GM19324 (cell line): ENCODE data around the gene CDC14A.
A peak's percentile ranks its signal among the peaks of the same experiment; 100 is the strongest.
"Not testable (repeated sequence)": the region's sequence is repeated elsewhere in the genome, so short reads cannot be mapped to it uniquely, and the experiment has no call there.

ENCODE experiments used
- ATAC-seq: cut with Tn5 transposase; IDR thresholded peaks from one replicate; pipeline ENCODE4 v1.9.1; 2021; ENCODE audit warnings: mild to moderate bottlenecking, moderate library complexity; ENCODE audit not compliant: unreplicated experiment, low FRiP score

The CDC14A gene

GRCh38 chr1:100395913-100396312 lies 43.6 kb downstream of the CDC14A start:
- ATAC-seq, result no peak

- no peak for ATAC-seq
Observed at GRCh38 chr1:100396651-100397050, 44.3 kb downstream of the CDC14A start.

- no peak for ATAC-seq
Observed at GRCh38 chr1:100397681-100398080, 45.4 kb downstream of the CDC14A start.

DNA sequence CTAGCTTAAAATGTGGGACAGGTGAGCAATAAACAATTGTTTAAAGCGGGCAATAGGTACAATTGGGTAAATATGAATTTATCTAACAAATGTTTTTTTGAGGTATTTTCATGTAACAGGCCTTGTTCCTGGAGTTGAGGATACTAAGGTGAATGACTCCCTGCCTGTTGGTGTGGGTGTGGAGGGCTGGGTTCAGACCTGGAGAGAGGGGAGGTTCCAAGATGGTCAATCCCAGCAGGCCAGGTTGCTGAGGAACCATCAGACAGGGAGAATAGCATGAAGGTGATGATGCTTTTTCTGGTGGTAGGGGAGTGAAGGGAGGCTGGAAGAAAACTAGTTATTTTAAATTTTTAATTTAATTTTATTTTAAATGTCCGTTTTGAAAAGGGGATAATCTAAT lies 46.3 kb downstream of the CDC14A start:
- no peak for ATAC-seq

- ATAC-seq, result no peak
Observed at GRCh38 chr1:100400404-100400803, 48.1 kb downstream of the CDC14A start.

GRCh38 chr1:100404821-100405220 lies 52.5 kb downstream of the CDC14A start:
- no peak for ATAC-seq

DNA sequence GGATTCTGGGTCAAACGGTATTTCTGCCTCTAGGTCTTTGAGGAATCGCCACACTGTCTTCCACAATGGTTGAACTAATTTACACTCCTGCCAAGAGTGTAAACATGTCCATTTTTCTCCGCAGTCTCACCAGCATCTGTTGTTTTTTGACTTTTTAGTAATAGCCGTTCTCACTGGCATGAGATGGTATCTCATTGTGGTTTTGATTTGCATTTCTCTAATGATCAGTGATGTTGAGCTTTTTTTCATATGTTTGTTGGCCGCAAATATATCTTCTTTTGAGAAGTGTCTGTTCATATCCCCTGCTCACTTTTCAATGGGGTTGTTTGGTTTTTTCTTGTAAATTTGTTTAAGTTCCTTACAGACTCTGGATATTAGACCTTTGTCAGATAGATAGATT lies 53.6 kb downstream of the CDC14A start:
- not testable (repeated sequence) for ATAC-seq

DNA sequence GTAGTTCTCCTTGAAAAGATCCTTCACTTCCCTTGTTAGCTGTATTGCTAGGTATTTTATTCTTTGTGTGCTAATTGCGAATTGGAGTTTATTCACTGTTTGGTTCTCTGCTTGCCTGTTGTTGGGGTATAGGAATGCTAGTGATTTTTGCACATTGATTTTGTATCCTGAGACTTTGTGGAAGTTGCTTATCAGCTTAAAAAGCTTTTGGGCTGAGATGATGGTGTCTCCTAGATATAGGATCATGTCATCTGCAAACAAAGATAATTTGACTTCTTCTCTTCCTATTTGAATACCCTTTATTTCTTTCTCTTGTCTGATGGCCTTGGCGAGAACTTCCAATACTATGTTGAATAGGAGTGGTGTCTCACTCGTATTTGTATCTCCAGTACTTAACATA lies 55.1 kb downstream of the CDC14A start:
- ATAC-seq, result not testable (repeated sequence)

GRCh38 chr1:100411019-100411418 lies 58.7 kb downstream of the CDC14A start:
- no peak for ATAC-seq

GRCh38 chr1:100411574-100411973 lies 59.3 kb downstream of the CDC14A start:
- no peak for ATAC-seq

DNA sequence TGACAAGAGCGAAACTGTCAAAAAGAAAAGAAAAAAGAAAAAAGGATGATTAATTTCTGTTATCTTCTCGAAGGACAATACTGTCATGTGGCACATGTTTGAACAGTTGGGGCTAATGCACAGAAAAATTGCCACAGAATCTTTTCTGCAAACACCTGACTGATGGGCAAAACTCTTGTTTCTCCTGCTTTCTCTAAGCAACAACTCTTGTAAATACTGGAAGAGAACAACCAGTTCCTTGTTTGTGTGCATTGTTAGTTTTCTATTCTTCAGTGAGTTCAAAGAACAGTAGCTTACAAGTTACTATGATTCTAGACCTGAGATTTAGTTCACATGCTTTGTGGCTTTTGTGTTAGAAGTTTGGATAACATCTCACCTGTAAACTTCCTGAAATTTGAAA lies 60.7 kb downstream of the CDC14A start:
- no peak for ATAC-seq

DNA sequence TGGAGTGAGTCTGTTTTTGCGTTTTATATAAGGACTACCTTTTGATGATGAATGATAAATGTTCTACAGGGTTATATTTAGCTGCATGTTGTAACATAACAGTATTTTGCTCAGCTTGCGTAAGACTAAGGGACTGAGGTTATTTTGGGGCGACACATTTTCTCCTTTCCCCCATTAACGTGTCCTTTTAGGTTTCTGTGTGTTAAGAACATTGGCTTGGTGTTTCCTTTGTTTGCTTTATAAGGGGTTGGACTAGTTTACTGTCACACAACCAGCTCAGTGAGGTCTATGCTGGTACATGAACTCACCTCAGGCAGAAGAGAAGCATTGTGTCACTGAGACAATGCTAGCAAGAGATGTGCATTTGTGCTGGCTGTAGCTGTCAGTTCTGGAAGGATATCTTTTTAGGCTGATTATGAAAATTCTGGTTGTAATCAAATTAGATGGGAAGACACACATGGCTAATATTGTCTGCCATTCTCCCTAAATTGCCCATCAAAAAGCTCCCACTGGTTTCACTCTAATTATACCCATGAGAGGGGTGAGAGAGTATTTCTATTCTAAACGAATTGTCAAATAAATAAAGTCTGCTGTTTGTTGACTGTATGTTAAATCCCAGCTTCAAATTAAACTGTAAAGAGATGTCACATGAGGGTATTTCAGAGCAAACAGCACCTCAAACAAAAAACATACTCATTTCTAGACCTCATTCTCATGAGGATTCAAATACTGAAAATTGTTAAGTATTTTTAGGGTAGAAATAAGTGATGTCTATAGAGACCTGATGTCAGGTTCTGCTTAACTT lies 62.6 kb downstream of the CDC14A start:
- ATAC-seq, result no peak

DNA sequence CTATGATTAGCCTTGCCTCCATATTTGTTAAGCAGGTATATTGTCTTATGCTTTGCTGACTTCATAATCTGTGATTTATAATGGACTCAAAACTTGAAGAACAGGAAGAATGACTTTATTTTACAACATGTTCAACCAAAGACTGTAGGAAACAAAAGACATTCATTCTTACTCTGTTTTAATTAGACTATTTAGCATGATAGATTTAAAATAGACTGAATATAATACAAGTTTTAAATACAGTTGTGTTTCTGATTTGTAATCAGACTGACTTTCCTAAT lies 63.1 kb downstream of the CDC14A start:
- ATAC-seq, result no peak

- no peak for ATAC-seq
Observed at GRCh38 chr1:100419072-100419471, 66.8 kb downstream of the CDC14A start.

GRCh38 chr1:100422065-100422464 lies 69.8 kb downstream of the CDC14A start:
- no peak for ATAC-seq

DNA sequence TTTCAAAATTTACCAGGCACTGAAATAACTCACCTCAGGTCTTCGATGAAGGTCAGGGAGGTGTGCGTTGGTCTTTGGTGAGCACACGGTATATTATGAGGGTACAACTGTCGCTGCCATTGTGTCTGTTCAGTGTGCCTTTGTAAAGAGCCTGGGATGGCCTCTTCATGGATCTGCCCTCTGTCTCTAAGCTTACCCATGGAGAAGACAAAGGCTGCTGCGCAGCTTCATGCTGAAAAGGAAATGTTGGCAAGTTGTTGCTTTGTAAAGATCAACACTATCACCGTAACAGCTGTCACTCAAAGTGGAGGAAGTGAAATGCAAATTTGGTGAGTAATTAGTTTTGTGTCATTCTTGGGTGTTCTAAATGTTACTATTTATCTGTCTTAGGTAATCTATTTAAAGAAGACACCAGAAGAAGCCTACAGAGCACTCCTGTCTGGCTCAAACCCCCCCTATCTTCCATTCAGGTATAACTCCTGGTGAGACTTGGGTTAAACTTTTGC lies 71.6 kb downstream of the CDC14A start:
- ATAC-seq, result peak; percentile 87

GRCh38 chr1:100428160-100428559 lies 75.9 kb downstream of the CDC14A start:
- ATAC-seq, result no peak

DNA sequence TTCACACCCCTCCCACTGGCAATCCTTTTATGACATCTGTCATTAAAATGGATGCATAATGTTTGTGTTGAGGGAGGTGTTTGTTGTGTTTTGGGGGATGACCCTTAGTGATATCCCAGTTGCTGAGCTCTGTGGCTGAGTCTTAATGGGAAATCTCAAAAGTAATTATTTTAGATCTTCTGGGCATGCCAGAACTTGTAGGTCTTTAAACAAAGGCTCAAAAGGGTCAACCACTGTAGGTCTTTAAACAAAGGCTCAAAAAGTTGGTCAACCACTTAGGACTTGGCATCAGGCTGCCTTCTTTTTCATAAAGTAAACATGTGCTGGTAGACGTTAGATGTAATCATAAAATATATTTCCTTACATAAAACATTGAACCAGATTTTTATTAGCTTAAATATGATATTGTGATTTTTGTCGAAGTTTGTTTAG lies 78.0 kb downstream of the CDC14A start:
- no peak for ATAC-seq

DNA sequence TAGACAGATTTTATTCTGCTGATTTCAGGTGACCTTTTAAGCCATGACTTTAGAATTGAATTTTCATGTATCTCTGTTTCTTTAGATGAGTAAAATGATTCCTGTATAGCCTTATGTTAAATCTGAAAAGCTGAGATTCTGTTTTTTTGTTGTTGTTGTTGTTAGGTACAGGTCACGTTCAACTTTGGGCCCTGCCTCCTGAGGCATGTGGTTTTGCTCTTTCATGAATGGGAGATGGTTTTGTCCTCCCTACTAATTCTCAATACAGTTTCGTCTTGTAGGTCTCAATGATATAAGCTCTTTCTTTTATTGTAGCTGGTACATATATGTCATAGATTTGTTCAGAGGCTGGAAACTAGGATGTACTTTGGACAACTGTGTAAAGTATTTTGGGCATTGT lies 79.6 kb downstream of the CDC14A start:
- ATAC-seq, result no peak

DNA sequence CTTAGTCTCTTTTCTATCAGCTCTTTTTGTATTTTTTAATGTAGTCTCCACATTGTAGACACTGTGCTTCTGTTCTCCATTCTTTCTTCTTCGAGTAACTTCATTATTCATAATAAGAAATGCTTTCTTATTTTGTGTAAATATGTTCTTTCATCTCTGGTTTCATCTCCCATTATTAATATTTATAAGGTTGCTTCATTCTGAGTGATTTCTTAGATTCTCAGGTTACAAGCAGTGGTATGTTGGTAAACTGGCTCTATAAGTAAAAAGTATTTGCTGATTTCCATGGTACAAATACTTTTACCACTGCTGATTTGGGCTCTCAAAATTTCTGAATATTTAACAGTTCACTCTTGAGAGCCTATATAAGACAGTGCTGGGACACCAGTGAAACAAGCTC lies 81.3 kb downstream of the CDC14A start:
- no peak for ATAC-seq

GRCh38 chr1:100434831-100435230 lies 82.5 kb downstream of the CDC14A start:
- no peak for ATAC-seq

DNA sequence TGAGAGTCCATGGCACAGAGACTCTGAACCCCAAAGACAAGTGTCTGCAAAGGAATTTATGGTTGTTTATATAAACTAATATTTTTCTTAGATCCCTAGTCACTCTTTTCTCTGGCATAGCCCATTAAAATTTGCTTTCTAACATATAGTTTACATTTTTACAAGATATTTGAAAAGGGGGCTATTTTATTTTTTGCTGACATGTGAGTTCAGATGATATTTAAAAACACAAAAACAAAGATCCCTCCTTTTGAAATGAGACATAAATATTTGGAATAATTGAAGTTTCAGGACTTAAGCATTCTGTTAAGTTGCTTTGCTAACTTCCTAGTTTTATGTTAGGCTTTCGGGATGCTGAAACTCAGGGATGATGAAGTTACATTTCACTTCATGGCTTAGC lies 86.1 kb downstream of the CDC14A start:
- ATAC-seq, result no peak

DNA sequence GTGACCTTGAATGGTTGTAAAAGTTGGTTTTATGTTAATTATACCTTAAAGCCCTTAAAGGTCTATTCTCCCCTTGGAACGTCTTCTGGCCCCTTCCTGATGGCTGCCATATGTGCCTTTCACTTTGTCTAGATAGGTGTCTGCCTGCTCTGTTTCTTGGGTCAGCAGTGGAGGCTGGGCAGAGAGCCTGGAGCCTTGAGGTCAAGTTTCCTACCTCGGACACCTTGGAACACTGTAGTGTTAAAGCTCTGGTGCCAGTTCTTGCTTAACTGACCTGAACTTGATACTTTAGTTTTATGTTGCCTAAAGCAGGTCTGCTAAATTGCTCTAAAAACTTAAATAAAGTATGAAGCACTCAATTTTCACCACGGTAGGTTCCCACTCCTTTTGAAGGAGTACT lies 86.5 kb downstream of the CDC14A start:
- no peak for ATAC-seq
